Measurements from ENCODE around the gene MAML2.

The MAML2 gene

GRCh38 chr11:95937358-95937757 is 405.6 kb downstream of the MAML2 start:
- ATAC-seq (ENCODE audit: insufficient read depth, low read depth) (no peak), DNase-seq (no peak)
- H3K9ac ChIP-seq (ENCODE audit: low read depth, low read length) = no peak overlapping the region
- H3K4me1 ChIP-seq (ENCODE audit: insufficient read depth, low read length) = no peaks in the 10 kb centered on the region
- H3K27ac ChIP-seq (ENCODE audit: low read length) = no peak overlapping the region
- no peak for TF ChIP-seq CTCF (IDR thresholded peaks at IDR 0.05; ENCODE audit: borderline replicate concordance, extremely low read depth, low read length, poor library complexity, severe bottlenecking)
- no peak for TF ChIP-seq EZH2 (IDR thresholded peaks at IDR 0.05; ENCODE audit: borderline replicate concordance, low read depth, low read length, severe bottlenecking)
- no peaks in the 10 kb centered on the region for H3K9me3 ChIP-seq (ENCODE audit: insufficient read depth, low read length, severe bottlenecking)
- H3K27me3 ChIP-seq (ENCODE audit: insufficient read depth, low read length, poor library complexity) = no peaks in the 10 kb centered on the region
- no peaks in the 10 kb centered on the region for H4K20me1 ChIP-seq (ENCODE audit: insufficient read depth, low read length)
- no peak overlapping the region for H3K4me2 ChIP-seq (ENCODE audit: insufficient read depth, low read length)
- H2AFZ ChIP-seq (ENCODE audit: low read depth, low read length) = no peak overlapping the region
- no peak overlapping the region for H3K4me3 ChIP-seq (ENCODE audit: low read depth in 1 of 2, low read length in 2 of 2)
- H3K79me2 ChIP-seq (ENCODE audit: insufficient read depth, low read length) = no peaks in the 10 kb centered on the region
- no peaks in the 10 kb centered on the region for H3K36me3 ChIP-seq (ENCODE audit: insufficient read depth, low read length)

GRCh38 chr11:95933594-95933993 is 409.4 kb downstream of the MAML2 start:
- H3K4me2 ChIP-seq (ENCODE audit: insufficient read depth, low read length) = no peak overlapping the region
- no peak overlapping the region for H2AFZ ChIP-seq (ENCODE audit: low read depth, low read length)
- no peaks in the 10 kb centered on the region for H3K27me3 ChIP-seq (ENCODE audit: insufficient read depth, low read length, poor library complexity)
- no peak overlapping the region for H3K4me3 ChIP-seq (ENCODE audit: low read depth in 1 of 2, low read length in 2 of 2)
- TF ChIP-seq CTCF (IDR thresholded peaks at IDR 0.05; ENCODE audit: borderline replicate concordance, extremely low read depth, low read length, poor library complexity, severe bottlenecking) (no peak), EZH2 (IDR thresholded peaks at IDR 0.05; ENCODE audit: borderline replicate concordance, low read depth, low read length, severe bottlenecking) (no peak)
- H3K4me1 ChIP-seq (ENCODE audit: insufficient read depth, low read length) = no peaks in the 10 kb centered on the region
- DNase-seq = no peak
- no peaks in the 10 kb centered on the region for H4K20me1 ChIP-seq (ENCODE audit: insufficient read depth, low read length)
- H3K9me3 ChIP-seq (ENCODE audit: insufficient read depth, low read length, severe bottlenecking) = peaks cover 11% of the 10 kb centered on the region
- no peaks in the 10 kb centered on the region for H3K79me2 ChIP-seq (ENCODE audit: insufficient read depth, low read length)
- H3K27ac ChIP-seq (ENCODE audit: low read length) = no peak overlapping the region
- H3K9ac ChIP-seq (ENCODE audit: low read depth, low read length) = no peak overlapping the region
- no peaks in the 10 kb centered on the region for H3K36me3 ChIP-seq (ENCODE audit: insufficient read depth, low read length)
- no peak for ATAC-seq (ENCODE audit: insufficient read depth, low read depth)

GRCh38 chr11:95931916-95932315 is 411.1 kb downstream of the MAML2 start:
- Histone ChIP-seq H3K4me3 (ENCODE audit: low read depth in 1 of 2, low read length in 2 of 2) (no peak overlapping the region), H3K9ac (ENCODE audit: low read depth, low read length) (no peak overlapping the region), H3K4me1 (ENCODE audit: insufficient read depth, low read length) (no peaks in the 10 kb centered on the region), H3K27me3 (ENCODE audit: insufficient read depth, low read length, poor library complexity) (no peaks in the 10 kb centered on the region), H4K20me1 (ENCODE audit: insufficient read depth, low read length) (no peaks in the 10 kb centered on the region), H3K4me2 (ENCODE audit: insufficient read depth, low read length) (no peak overlapping the region), H3K79me2 (ENCODE audit: insufficient read depth, low read length) (no peaks in the 10 kb centered on the region), H3K9me3 (ENCODE audit: insufficient read depth, low read length, severe bottlenecking) (peaks cover 11% of the 10 kb centered on the region), H3K27ac (ENCODE audit: low read length) (no peak overlapping the region), H2AFZ (ENCODE audit: low read depth, low read length) (no peak overlapping the region), H3K36me3 (ENCODE audit: insufficient read depth, low read length) (no peaks in the 10 kb centered on the region)
- ATAC-seq (ENCODE audit: insufficient read depth, low read depth) (no peak), DNase-seq (no peak)
- TF ChIP-seq EZH2 (IDR thresholded peaks at IDR 0.05; ENCODE audit: borderline replicate concordance, low read depth, low read length, severe bottlenecking) (no peak), CTCF (IDR thresholded peaks at IDR 0.05; ENCODE audit: borderline replicate concordance, extremely low read depth, low read length, poor library complexity, severe bottlenecking) (no peak)

GRCh38 chr11:95930948-95931347 is 412.0 kb downstream of the MAML2 start:
- H3K9me3 ChIP-seq (ENCODE audit: insufficient read depth, low read length, severe bottlenecking) = peaks cover 11% of the 10 kb centered on the region
- TF ChIP-seq EZH2 (IDR thresholded peaks at IDR 0.05; ENCODE audit: borderline replicate concordance, low read depth, low read length, severe bottlenecking) (no peak), CTCF (IDR thresholded peaks at IDR 0.05; ENCODE audit: borderline replicate concordance, extremely low read depth, low read length, poor library complexity, severe bottlenecking) (no peak)
- no peak overlapping the region for H3K4me2 ChIP-seq (ENCODE audit: insufficient read depth, low read length)
- H3K4me3 ChIP-seq (ENCODE audit: low read depth in 1 of 2, low read length in 2 of 2) = no peak overlapping the region
- no peak overlapping the region for H2AFZ ChIP-seq (ENCODE audit: low read depth, low read length)
- ATAC-seq (ENCODE audit: insufficient read depth, low read depth) (no peak), DNase-seq (no peak)
- H3K79me2 ChIP-seq (ENCODE audit: insufficient read depth, low read length) = no peaks in the 10 kb centered on the region
- H3K27me3 ChIP-seq (ENCODE audit: insufficient read depth, low read length, poor library complexity) = no peaks in the 10 kb centered on the region
- no peak overlapping the region for H3K9ac ChIP-seq (ENCODE audit: low read depth, low read length)
- no peaks in the 10 kb centered on the region for H4K20me1 ChIP-seq (ENCODE audit: insufficient read depth, low read length)
- H3K4me1 ChIP-seq (ENCODE audit: insufficient read depth, low read length) = no peaks in the 10 kb centered on the region
- no peak overlapping the region for H3K27ac ChIP-seq (ENCODE audit: low read length)
- no peaks in the 10 kb centered on the region for H3K36me3 ChIP-seq (ENCODE audit: insufficient read depth, low read length)

Data from DND-41 (cell line).